Measurements from ENCODE around the gene CELF3. TPM values are rescaled to one million over a fixed set of nuclear protein-coding genes. Genes with fewer than 3 reads are reported as not detected.

Gene CELF3
- under 1 TPM in 3 of 4 donors, not detected in 1; 0.22 to 0.93 (median 0.40) TPM for total RNA-seq

- no peak for TF ChIP-seq EP300 (IDR thresholded peaks at IDR 0.05)
- TF ChIP-seq POLR2AphosphoS5 (IDR thresholded peaks at IDR 0.05), result no peak
- TF ChIP-seq CTCF (IDR thresholded peaks at IDR 0.05), result no peak
- no peak for TF ChIP-seq POLR2A (IDR thresholded peaks at IDR 0.05)
- H3K4me3 ChIP-seq, result peak within 1 kb of the TSS in 1 of 2 donors; percentile 12
- 16 to 19% methylated on average over 14 to 18 of the region's 27 CpGs for WGBS, 2 donors (ENCODE audit: low coverage in 1 of 2)
These were observed at the start of gene CELF3 for GRCh38 chr1:151716771-151717631. CELF3 (minus strand) TSS chr1:151716803; CDS start chr1:151716020, 783 bp downstream.

DNA sequence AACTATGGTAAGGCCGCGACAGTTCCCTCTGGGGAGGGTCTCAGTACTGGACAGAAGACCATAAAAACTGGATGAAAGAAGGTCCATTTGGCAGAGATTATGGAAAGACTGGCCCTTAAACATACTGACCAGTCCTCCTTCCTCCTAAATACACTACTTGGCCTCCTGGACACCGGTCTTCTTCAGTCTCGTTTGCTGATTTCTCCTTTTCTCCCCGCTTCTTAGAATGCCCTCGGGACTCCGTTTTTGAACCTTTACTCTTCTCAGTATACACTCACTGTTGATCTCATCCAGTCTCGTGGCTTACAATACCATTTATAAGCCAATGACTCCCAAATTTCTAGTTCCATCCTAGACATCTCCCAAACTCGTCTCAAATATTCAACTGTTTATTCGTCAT, 47.4 kb upstream of the CELF3 start:
- no peak for TF ChIP-seq EP300 (IDR thresholded peaks at IDR 0.05)
- no peak for TF ChIP-seq POLR2AphosphoS5 (IDR thresholded peaks at IDR 0.05)
- TF ChIP-seq CTCF (IDR thresholded peaks at IDR 0.05), result no peak
- TF ChIP-seq POLR2A (IDR thresholded peaks at IDR 0.05), result no peak
- H3K4me3 ChIP-seq, result peak overlapping the region; percentile 50 to 72
- peak overlapping the region; percentile 58 to 93 (median 88) for H3K27ac ChIP-seq
- WGBS, 2 donors (ENCODE audit: low coverage in 1 of 2), result 45 to 51% methylated on average over 10 of the region's 10 CpGs
- ATAC-seq, result no peak
- H3K9me3 ChIP-seq, result no peaks in the 10 kb centered on the region
- peaks cover 5 to 18% (median 6%) of the 10 kb centered on the region in 3 donors for H3K4me1 ChIP-seq
- no peaks in the 10 kb centered on the region for H3K27me3 ChIP-seq
- H3K36me3 ChIP-seq, result peaks cover 0 to 35% of the 10 kb centered on the region in 2 donors

More at GRCh38 chr1:151716771-151717631, at the start of gene CELF3:
- no peak for ATAC-seq
- H3K27ac ChIP-seq, result no peak within 1 kb of the TSS
- peaks cover 0 to 57% (median 15%) of the 10 kb centered on the region in 3 donors for H3K4me1 ChIP-seq
- H3K27me3 ChIP-seq, result peaks cover 21% of the 10 kb centered on the region
- no peaks in the 10 kb centered on the region for H3K9me3 ChIP-seq
- no peaks in the 10 kb centered on the region for H3K36me3 ChIP-seq

GRCh38 chr1:151762941-151763921, 46.6 kb upstream of the CELF3 start, which contains the start of gene MRPL9:
MRPL9 (minus strand) TSS chr1:151763496; CDS start chr1:151763479, 17 bp downstream.
- H3K4me3 ChIP-seq, result peak within 1 kb of the TSS; percentile 50 to 72
- H3K4me1 ChIP-seq, result peaks cover 5 to 18% (median 6%) of the 10 kb centered on the region in 3 donors
- peaks cover 0 to 42% of the 10 kb centered on the region in 2 donors for H3K36me3 ChIP-seq
- H3K9me3 ChIP-seq, result no peaks in the 10 kb centered on the region
- peak within 1 kb of the TSS; percentile 58 to 93 (median 88) for H3K27ac ChIP-seq
- ATAC-seq, result peak; percentile 93
- H3K27me3 ChIP-seq, result no peaks in the 10 kb centered on the region
- TF ChIP-seq EP300 (IDR thresholded peaks at IDR 0.05), result no peak
- peak; percentile 59 for TF ChIP-seq POLR2AphosphoS5 (IDR thresholded peaks at IDR 0.05)
- peak; percentile 49 to 56 for TF ChIP-seq POLR2A (IDR thresholded peaks at IDR 0.05)
- TF ChIP-seq CTCF (IDR thresholded peaks at IDR 0.05), result no peak
- WGBS, 2 donors (ENCODE audit: low coverage in 1 of 2), result 0% methylated on average over 5 to 14 of the region's 68 CpGs

- Histone ChIP-seq H3K27ac (no peak overlapping the region), H3K36me3 (peaks cover 0 to 62% of the 10 kb centered on the region in 2 donors)
- TF ChIP-seq CTCF (IDR thresholded peaks at IDR 0.05) (no peak), POLR2A (IDR thresholded peaks at IDR 0.05) (no peak), EP300 (IDR thresholded peaks at IDR 0.05) (no peak), POLR2AphosphoS5 (IDR thresholded peaks at IDR 0.05) (no peak)
These were observed 44.2 kb upstream of the CELF3 start for GRCh38 chr1:151760597-151761385.

More at GRCh38 chr1:151760597-151761385, 44.2 kb upstream of the CELF3 start:
- peaks cover 5 to 18% (median 6%) of the 10 kb centered on the region in 3 donors for H3K4me1 ChIP-seq
- H3K4me3 ChIP-seq, result no peak overlapping the region
- 83 to 86% methylated on average over 4 of the region's 7 CpGs for WGBS, 2 donors (ENCODE audit: low coverage in 1 of 2)
- no peaks in the 10 kb centered on the region for H3K9me3 ChIP-seq
- H3K27me3 ChIP-seq, result no peaks in the 10 kb centered on the region
- ATAC-seq, result no peak
